Adrenal gland (tissue), 5 donors: ENCODE measurements around the gene AIP.
"Not testable (repeated sequence)": the region's sequence is repeated elsewhere in the genome, so short reads cannot be mapped to it uniquely, and the experiment has no call there.

ENCODE experiments used
- POLR2A ChIP-seq, 2 donors: fragments of 450-650 bp; IDR thresholded peaks; one replicate each; pipeline ENCODE4 v1.6.1; 2017; ENCODE audit warnings: antibody characterized with exemption in 2 of 2, mild to moderate bottlenecking in 2 of 2, moderate library complexity in 1 of 2
- TF ChIP-seq, protein P1 (sequence below), 6 experiments: fragments of 450-650 bp in 4 of 6; fragments of 200-600 bp in 2 of 6; sonication (generic) in 1 of 6; IDR thresholded peaks; 1 replicate in 5 of 6; 2 replicates in 1 of 6; pipeline versions ENCODE4 v1.5.1 to v1.8.0; 2016 to 2021; ENCODE audit warnings: antibody characterized with exemption in 6 of 6, mild to moderate bottlenecking in 2 of 6, moderate library complexity in 1 of 6
- donor health status: DM: no; HTN: no; CAD: no.

DNA sequence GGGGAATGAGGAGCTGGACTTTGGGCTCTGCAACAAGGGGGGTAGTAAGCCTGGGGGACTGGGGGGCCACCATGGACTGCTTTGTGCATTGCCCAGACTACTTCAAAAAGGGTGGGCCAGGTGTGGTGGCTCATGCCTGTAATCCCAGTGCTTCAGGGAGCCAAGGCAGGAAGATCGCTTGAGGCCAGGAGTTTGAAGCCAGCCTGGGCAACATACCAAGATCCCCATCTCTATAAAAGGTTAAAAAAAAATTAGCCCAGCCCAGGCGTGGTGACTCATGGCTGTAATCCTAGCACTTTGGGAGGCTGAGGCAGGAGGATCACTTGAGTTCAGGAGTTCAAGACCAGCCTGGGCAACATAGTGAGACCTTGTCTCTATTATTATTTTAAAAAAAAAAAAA is 17.3 kb upstream of the AIP start:
- TF ChIP-seq POLR2A (IDR thresholded peaks at IDR 0.05): not testable (repeated sequence)
- TF ChIP-seq, protein P1, sequence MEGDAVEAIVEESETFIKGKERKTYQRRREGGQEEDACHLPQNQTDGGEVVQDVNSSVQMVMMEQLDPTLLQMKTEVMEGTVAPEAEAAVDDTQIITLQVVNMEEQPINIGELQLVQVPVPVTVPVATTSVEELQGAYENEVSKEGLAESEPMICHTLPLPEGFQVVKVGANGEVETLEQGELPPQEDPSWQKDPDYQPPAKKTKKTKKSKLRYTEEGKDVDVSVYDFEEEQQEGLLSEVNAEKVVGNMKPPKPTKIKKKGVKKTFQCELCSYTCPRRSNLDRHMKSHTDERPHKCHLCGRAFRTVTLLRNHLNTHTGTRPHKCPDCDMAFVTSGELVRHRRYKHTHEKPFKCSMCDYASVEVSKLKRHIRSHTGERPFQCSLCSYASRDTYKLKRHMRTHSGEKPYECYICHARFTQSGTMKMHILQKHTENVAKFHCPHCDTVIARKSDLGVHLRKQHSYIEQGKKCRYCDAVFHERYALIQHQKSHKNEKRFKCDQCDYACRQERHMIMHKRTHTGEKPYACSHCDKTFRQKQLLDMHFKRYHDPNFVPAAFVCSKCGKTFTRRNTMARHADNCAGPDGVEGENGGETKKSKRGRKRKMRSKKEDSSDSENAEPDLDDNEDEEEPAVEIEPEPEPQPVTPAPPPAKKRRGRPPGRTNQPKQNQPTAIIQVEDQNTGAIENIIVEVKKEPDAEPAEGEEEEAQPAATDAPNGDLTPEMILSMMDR (IDR thresholded peaks at IDR 0.05): not testable (repeated sequence)
